Measurements from ENCODE around the gene KCNJ18.
"Not testable (repeated sequence)": the region's sequence is repeated elsewhere in the genome, so short reads cannot be mapped to it uniquely, and the experiment has no call there.

KCNJ18 gene

DNA sequence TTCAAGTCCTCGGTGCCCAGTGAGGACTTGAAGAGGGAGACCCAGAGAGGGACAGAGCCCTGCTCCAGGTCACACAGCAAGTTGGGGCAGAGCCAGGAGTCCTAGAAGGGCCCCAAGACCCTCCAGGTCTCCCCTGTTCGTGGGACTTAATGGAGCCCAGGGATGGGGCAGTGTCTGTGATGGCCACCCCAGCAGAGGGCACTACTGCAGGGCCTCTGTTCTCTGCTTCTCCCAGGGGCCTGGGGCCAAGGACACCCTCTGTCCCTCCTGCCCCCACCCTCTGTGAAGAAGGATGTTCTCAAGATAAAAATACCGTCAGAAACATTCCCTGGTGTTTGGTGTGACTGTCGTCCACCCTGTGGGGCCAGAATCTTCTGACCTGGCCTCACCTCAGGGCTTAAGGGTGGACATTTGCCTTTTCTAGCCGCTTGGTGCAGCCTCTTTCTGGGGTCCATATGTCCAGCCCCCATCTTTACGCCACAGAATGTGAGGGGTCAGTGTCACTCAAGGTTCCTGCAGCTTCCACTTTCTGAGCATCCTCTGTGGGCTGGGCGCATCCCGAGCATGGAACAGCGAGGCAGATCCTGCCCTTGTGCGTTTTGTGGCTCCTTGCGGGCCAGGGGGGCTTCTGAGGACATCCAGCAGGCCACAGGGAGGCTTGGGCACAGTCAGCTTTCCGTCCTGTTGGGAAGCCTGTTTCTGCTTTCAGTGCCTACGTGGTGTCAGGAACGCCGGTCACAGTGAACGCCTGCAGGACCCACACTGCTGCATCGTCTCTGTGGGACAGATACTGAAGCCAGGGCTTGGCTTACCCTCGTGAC, at the start of gene KCNJ18:
TSS of gene KCNJ18 (plus strand) at position 641 of the 821 bp plus-strand sequence. CDS start 10,264 bp downstream, outside the sequence.
- H3K4me3 ChIP-seq (ENCODE audit: low read length); DNase-seq (ENCODE audit: low read depth): not testable (repeated sequence)

DNA sequence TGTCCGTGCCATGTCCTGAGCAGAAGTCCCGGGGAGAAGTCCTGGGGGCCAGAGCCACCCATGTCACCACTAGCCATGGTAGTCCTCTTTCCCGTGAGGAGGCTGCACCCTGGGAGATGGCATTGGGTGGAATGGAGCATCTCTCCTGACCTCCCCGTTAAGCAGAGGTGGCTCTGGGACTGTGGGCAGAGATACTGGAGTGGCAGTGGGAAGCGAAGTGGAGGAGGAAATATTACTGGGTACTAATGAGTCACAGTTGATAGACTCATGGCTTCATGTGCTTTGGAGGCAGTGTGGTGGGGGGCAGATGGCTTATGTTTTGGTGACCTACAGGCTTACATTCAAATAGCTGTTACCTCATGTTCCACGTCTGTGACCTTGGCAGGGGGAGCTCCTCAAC, 44.2 kb upstream of the KCNJ18 start:
- H3K4me3 ChIP-seq (ENCODE audit: low read length); DNase-seq (ENCODE audit: low read depth): not testable (repeated sequence)

DNA sequence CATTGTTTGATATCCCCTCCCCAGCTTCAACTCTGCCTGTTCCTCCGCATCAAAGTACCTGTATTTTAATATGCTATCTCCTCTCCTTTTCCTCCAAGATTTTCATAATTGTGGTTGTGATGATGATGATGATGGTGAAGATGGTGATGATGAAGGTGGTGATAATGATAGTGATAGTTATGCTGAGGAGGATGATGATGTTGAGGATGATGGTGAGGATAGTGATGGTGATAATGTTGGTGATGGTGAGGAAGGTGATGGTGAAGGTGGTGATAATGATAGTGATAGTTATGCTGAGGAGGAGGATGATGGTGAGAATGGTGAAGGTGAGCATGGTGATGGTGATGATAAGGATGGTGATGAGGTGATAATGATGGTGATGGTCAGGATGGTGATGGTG, 42.3 kb upstream of the KCNJ18 start:
- not testable (repeated sequence) for H3K4me3 ChIP-seq (ENCODE audit: low read length); DNase-seq (ENCODE audit: low read depth)

DNA sequence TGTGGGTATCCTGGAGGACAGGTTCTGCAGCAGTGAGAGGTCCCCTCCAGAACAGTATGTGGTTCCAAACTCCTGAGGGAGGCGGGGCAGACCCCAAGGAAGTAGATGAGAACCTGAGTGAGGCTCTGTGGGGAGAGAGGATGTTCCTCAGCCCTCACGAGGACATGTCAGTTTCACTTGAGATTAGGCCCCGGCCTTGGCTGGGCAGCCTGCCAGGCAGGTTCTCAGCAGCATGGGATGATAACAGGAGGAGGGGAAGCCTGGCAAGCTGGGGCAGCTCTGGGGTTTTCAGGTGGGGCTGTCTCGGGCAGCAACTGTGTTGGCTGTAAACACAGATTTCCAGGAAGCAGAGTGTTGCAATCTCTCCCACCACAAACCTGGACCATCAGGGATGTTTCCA, 40.3 kb upstream of the KCNJ18 start:
- DNase-seq (ENCODE audit: low read depth); H3K4me3 ChIP-seq (ENCODE audit: low read length): not testable (repeated sequence)

DNA sequence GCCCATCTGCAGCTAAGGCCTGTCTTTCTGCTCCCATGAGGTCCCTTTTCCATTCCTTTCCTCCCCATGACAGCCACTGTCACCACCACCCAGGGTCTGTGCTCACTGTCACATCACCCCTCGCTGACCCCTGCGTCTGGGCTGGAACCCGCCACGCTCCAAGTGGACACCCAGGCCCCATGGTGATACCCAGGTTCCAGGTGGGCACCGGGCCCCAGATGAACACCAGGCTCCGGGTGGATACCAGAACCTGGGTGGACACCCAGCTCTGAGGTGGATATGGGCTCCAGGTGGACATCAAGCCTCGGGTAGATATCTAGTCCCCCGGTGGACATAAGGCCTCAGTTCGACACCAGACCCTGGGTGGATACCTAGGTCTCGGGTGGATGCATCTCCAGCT, 39.1 kb upstream of the KCNJ18 start:
- H3K4me3 ChIP-seq (ENCODE audit: low read length); DNase-seq (ENCODE audit: low read depth): not testable (repeated sequence)

DNA sequence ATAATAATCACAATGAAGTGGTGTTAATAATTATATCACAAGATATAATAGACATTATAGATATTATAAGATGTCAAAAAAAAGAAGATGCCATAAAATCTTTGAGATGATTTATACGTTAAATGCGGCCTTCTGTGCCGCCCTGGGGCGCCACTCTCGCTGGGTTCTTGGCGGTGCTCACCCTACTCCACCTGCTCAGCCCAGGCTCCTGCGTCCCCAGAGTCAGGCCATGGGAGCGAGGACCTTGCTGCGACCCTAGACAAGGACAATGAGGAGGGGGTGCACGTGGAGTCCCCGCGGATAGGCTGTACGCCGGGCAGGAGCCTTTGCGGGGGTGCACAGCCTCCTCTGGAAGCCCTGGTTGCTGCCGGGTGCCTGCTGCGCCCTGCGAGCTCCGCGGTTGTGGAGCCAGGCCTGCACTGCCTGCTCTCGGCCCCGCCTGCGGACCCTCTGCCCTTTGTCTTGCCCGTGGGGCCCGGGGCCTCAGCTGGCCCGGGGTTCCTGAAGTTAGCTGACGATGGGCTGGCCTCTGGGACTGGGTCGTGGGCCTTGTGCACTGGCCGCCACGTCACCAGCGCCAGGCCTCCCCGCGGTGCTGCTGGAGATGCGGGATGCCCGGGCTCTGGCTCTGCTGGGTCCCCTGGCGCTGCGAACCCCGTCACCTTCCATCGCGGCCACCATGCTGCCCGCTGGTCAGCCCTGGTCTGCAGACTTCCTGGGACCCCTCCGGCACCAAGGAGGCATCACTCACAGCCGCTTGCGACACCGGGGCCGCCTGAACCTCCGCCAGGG, 35.6 kb upstream of the KCNJ18 start:
- DNase-seq (ENCODE audit: low read depth); H3K4me3 ChIP-seq (ENCODE audit: low read length): not testable (repeated sequence)

DNA sequence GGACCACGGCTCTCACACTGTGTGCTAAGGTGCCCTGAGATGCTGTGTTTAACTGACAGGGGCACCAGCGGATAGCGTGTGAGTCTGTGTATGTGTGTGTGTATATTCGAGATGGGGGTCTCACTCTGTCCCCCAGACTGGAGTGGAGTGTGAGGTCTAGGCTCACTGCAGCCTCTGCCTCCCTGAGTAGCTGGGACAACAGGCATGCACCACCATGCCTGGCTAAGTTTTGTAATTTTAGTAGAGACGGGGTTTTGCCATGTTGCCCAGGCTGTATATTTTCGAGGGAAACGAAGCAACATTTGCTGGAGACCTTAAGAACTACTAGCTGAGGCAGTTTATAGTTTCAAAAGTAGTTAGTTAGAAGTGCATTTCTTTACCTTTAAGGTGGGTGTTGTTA, 32.7 kb upstream of the KCNJ18 start:
- not testable (repeated sequence) for H3K4me3 ChIP-seq (ENCODE audit: low read length); DNase-seq (ENCODE audit: low read depth)

DNA sequence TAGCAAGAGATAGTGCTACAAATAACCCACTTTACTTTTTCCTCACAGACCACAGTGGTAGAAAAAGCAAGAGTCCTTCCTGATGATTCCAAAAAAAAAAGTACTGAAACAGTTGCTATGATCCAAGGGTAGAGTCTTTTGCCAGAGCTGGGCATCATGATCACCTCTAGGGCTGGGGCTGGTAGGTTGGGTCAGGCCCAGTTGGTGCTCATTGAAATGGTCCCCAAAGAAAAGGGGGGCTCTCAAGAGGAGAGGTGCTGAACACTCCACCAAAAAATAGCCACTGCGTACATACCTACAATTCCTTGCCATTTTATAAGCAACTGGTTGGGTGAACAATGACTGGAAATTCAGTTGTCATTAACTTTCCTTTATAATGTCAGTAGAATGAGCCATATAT, 30.9 kb upstream of the KCNJ18 start:
- not testable (repeated sequence) for DNase-seq (ENCODE audit: low read depth); H3K4me3 ChIP-seq (ENCODE audit: low read length)

DNA sequence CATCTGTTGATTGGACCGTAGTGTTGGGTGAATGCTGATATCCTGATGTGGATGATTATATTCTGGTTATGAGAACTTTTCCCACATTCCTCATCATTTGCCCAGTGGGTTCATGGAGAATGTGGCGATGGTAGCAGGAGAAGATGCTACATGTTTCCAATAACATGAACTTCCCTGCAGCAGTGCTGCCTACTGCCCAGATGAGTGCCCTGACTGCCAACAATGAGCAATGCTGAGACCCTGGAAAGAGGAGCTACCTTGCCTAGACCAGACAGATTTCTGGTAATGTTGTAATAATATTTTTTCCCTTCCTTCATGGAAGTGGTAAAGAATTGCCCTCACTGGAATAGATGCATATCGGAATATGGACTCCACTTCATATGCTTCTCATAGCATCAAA, 29.2 kb upstream of the KCNJ18 start:
- not testable (repeated sequence) for H3K4me3 ChIP-seq (ENCODE audit: low read length); DNase-seq (ENCODE audit: low read depth)

DNA sequence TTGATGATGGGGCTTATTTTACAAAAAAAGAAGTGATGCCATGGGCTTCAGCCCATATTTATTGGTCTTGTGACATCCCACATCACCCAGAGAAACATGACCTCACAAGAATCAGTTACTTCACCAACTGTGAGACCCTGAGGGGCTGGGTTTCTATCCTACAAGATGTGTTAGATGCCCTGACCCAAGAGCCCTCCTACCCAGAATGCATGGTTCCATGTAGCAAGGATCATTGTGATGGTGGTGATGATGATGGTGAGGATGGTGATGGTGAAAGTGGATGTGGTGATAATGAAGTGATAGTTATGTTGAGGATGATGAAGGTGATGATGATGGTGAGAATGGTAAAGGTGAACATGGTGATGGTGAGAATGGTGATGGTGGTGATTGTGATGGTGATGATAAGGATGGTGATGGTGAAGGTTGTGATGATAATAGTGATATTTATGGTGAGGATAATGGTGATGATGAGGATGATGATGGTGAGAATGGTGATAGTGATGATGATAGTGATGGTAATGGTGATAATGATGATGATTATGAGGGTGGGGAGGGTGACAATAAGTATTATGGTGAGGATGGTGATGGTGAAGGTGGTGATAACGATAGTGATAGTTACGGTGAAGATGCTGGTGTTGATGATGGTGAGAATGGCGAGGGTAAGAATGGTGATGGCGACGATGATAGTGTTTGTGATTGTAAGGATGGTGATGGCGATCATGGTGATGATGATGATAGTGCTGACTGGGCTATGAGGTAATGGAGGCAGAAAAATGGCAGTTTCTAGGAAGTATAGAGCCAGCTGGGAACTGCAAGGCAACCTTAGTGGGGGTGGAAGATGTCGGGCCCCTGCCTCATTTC, 28.5 kb upstream of the KCNJ18 start:
- not testable (repeated sequence) for H3K4me3 ChIP-seq (ENCODE audit: low read length); DNase-seq (ENCODE audit: low read depth)

DNA sequence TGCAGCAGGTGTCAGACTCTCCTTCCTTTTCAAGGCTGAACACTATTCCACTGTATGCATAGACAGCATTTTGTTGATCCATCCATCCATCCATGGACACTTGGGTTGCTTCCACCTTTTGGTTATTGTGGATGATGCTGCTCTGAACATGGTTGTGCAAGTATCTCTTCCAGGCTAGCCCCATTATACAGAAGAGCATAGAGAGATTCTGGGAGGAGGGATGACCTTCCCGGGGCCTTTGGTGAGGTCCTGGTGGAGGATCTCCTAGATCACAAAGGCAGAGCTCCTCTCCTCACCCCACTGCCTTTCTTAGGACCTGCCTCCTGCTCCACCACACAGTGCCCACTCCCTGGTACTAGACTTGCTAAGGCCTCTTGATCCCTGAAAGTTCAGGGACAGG, 27.2 kb upstream of the KCNJ18 start:
- not testable (repeated sequence) for DNase-seq (ENCODE audit: low read depth); H3K4me3 ChIP-seq (ENCODE audit: low read length)

DNA sequence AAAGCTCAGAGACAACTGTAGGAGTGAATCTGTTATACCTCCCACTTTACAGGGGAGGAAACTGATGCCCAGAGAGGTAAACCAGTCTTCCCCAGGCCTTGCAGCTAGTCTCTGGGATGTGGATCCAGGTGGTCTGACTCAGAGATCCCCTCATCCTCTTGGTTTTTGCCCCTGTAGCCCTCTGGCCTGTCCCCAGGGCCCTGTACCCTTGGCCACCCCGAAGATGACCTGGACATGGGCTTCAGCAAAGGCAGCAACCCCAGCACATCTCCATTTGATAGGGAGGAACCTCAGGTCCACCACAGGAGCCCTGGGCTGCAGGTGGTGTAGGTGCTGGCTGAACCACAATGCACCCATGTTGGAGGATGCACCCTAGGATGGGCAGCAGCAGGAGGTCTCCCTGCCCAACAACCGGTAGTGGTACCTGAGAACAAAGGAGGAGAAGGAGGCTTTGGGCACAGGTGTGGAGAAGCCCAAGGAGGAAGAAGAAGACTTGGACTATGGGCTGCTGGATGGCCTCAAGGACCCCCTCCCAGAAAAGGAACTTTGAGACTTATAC, 26.3 kb upstream of the KCNJ18 start:
- not testable (repeated sequence) for DNase-seq (ENCODE audit: low read depth); H3K4me3 ChIP-seq (ENCODE audit: low read length)

DNA sequence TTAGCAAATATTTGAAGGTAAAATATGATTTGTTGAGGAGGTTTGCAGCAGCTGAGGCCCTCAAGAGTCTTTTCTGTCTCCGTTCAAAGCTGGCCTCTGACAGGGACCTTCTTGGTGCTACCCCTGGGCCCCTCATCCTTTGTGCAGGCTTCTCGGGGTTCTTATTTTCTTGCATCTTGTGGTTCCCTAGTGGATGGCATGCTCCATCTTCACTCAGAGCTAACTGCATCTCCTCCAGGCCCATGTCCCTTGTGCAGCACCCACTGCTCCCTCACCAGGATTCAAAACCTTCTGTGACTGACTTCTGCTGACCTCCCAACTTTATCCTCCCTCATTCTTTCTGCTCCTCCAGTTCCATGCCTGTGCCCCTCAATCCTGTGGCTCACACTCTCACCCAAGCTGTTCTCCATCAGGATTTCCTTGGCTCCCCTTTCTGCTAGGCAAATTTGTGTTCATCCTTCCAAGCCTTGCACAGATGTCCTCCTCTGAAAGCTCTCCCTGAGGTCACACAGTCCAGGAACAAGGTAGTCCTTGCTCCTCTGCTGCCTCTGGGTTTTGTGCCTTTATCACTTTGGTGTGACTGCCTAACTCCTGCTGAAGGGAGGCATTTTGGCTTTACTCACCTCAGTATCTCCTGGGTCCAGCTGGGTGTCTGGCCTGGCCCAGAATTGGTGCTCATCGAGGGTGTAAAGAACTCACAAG, 25.5 kb upstream of the KCNJ18 start:
- not testable (repeated sequence) for DNase-seq (ENCODE audit: low read depth); H3K4me3 ChIP-seq (ENCODE audit: low read length)

DNA sequence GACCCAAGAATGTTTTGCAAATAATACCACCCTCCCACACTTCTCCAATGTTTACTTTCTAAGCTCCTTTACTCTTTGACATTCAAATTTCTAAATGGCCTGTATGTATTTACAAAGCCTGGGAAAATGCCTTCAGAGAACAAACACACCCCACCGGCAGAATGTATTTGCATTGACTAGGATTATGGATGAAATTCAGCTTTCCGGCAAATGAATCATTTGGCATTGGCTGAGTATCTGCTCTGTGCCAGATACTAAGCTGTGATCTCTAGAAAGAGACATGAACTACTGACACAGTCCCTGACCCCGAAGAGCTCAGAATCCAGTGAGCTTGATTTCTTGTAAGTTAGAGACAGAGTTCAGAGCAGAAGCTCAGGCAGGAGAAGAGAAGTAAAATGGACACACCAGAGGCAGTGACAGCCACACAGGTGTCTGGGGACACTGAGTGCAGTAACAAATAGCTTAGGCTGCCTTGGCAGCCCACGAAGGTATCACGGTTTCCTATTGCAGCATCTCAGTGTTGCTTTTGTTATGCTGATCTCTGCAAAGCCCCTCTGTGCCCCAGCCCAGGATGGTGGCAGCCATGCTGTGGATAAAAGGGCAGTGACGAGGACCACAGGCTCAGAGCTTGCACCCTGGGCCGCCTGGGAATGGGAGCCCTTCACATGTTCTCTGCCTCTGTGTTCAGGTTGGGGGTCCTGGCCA, 24.8 kb upstream of the KCNJ18 start:
- H3K4me3 ChIP-seq (ENCODE audit: low read length); DNase-seq (ENCODE audit: low read depth): not testable (repeated sequence)

DNA sequence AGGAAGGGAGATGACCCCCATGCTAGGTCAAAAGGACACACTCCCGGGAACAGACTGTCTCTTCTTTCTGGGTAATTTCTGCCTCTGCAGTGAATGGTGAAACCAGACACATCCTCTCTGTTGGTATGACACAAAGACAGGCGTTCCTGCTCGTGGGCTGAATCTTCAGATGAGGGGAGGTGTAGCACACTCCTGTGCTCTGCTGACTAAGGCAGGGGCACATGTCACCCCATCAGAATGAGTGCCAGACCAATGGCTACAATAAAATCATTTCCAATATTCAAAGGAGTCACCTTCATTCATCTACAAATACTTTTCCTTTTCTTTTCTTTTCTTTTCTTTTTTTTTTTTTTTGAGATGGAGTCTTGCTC, 24.2 kb upstream of the KCNJ18 start:
- not testable (repeated sequence) for DNase-seq (ENCODE audit: low read depth); H3K4me3 ChIP-seq (ENCODE audit: low read length)

DNA sequence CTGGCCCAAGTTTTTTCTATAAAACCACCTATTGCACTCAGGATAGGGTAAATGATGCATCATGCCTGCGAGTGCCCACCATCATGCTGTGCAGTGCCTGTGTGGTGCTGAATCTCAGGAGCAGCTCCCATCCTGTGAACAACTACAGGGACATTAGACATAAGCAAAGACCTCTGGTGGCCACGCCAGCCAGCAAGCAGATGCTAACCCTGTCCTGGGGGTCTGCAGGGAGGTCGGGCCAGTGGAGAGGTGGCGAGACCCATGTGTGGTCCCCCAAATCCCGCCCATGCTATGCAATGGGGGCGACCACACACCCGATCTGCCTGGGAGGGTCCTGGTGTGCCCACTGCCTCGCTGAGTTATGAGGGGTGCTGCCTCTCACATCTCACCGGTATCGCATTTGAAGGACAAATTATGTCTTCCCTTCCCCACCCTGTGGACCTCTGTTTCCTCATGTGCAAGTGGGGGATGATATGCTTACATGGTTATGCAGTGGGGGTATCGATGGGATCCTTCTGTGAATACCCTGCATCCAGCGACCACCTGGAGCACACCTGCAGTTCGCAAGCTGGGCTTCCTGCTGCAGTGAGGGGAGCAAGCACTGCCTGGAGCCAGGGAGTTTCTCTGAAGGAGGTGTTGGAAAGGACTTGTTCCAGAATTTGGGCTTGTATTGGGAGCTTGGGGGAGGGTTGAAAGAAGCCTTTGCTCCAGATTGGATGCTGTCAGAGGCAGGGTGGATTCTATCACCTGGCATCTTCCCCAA, 23.4 kb upstream of the KCNJ18 start:
- not testable (repeated sequence) for DNase-seq (ENCODE audit: low read depth); H3K4me3 ChIP-seq (ENCODE audit: low read length)

DNA sequence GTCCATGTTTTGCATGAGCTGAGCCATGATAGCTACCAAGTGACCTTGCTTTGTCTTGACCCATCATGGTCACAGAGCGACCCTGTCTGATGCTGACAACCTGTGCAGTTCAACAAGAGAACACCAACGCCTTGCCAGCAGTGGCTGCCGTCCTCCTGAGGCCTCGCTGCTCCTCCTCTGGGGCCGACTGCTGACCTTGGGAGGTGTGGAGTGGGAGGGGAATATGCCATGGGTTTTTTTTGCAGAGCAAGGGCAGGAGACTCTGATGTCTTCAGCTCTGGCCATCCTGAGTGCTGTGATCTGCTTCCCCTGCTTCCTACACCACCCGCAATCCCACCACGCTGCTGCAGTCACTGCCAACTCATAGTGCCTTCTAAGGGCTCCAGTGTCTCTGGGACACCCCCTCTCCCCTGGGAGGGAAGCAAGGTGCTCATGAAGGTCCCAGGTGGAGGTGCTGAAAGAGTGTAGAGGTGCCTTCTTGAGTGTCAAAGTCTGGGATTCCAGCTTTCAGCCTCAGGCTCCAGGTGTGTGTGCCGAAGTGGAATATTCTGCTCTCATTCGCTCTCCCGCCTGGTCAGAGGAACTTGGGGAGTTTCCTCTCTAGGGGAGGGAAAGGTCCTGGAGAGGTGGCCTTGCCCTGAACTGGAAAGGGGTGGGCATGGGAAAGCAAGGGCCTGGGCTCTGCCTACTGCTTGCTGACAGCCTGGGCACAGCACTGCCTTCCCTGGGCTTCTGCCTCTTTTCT, 22.5 kb upstream of the KCNJ18 start:
- H3K4me3 ChIP-seq (ENCODE audit: low read length); DNase-seq (ENCODE audit: low read depth): not testable (repeated sequence)
